Testis (tissue), 2 donors: Measurements from ENCODE around the gene TMEM126B.

ENCODE experiments used
- POLR2A ChIP-seq: fragments of 450-650 bp; IDR thresholded peaks from one replicate; pipeline ENCODE4 v1.6.1; 2017; ENCODE audit warnings: antibody characterized with exemption, mild to moderate bottlenecking, moderate library complexity
- TF ChIP-seq, protein P1 (sequence below), 3 experiments: fragments of 450-650 bp in 2 of 3; fragments of 200-600 bp in 1 of 3; sonication (generic) in 1 of 3; IDR thresholded peaks; one replicate each; pipeline ENCODE4 v1.5.1; 2016 to 2019; ENCODE audit warnings: antibody characterized with exemption in 3 of 3, mild to moderate bottlenecking in 2 of 3, moderate library complexity in 1 of 3

DNA sequence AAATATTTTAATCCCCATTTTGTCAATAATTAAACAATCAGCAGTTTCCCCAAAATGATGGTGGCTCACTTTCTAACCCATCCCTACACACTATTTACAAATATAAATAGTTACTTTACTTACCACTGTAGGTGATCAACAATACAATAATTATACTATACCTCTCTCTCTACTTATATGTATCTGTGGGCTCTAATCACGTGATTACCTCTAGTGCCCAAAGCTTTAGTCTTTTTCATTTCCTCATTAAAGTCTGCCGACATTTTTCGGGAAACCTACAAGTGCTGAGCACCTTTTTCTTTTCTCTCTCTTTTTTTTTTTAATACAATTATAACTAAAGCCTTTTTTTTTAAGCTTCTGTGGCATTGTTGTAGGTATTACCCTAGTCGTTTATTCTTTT is 25.2 kb upstream of the TMEM126B start:
- TF ChIP-seq, protein P1, sequence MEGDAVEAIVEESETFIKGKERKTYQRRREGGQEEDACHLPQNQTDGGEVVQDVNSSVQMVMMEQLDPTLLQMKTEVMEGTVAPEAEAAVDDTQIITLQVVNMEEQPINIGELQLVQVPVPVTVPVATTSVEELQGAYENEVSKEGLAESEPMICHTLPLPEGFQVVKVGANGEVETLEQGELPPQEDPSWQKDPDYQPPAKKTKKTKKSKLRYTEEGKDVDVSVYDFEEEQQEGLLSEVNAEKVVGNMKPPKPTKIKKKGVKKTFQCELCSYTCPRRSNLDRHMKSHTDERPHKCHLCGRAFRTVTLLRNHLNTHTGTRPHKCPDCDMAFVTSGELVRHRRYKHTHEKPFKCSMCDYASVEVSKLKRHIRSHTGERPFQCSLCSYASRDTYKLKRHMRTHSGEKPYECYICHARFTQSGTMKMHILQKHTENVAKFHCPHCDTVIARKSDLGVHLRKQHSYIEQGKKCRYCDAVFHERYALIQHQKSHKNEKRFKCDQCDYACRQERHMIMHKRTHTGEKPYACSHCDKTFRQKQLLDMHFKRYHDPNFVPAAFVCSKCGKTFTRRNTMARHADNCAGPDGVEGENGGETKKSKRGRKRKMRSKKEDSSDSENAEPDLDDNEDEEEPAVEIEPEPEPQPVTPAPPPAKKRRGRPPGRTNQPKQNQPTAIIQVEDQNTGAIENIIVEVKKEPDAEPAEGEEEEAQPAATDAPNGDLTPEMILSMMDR (IDR thresholded peaks at IDR 0.05), result no peak
- TF ChIP-seq POLR2A, result no peak
